NCI-H510A (cell line): ENCODE measurements around the gene CLIP3.
"Not testable (repeated sequence)": the region's sequence is repeated elsewhere in the genome, so short reads cannot be mapped to it uniquely, and the experiment has no call there.

Experiments used
- DNase-seq: peaks from one replicate; lab custom pipeline; 2025; lab: John Stamatoyannopoulos, UW

CLIP3 gene, protein sequence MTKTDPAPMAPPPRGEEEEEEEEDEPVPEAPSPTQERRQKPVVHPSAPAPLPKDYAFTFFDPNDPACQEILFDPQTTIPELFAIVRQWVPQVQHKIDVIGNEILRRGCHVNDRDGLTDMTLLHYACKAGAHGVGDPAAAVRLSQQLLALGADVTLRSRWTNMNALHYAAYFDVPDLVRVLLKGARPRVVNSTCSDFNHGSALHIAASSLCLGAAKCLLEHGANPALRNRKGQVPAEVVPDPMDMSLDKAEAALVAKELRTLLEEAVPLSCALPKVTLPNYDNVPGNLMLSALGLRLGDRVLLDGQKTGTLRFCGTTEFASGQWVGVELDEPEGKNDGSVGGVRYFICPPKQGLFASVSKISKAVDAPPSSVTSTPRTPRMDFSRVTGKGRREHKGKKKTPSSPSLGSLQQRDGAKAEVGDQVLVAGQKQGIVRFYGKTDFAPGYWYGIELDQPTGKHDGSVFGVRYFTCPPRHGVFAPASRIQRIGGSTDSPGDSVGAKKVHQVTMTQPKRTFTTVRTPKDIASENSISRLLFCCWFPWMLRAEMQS

GRCh38 chr19:36032251-36033104 lies at the start of gene CLIP3:
Gene CLIP3, minus strand, starts transcription at chr19:36032873. Its CDS starts 516 bp downstream, at chr19:36032357.
- DNase-seq: peak; percentile 51

DNA sequence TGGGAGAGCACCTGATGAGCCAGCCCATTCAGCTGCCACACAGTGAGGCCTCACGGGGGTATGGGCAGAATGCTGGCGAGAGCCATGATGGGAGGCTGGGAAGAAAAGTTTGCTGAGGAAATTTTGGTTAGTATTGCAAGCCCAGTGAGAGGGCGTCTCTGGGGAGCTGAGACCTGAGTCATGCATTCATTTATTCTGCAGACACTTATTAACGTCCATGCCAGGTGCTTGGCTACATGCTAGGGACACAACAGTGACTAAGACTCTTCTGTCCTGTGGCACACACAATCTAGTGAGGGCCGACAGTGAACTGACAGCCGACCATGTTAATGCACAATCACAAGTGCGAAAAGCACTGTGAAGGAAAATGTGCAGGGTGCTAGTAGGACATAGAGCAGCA lies 49.2 kb upstream of the CLIP3 start:
- no peak for DNase-seq

GRCh38 chr19:36081385-36081784 lies 48.7 kb upstream of the CLIP3 start:
- DNase-seq: no peak

DNA sequence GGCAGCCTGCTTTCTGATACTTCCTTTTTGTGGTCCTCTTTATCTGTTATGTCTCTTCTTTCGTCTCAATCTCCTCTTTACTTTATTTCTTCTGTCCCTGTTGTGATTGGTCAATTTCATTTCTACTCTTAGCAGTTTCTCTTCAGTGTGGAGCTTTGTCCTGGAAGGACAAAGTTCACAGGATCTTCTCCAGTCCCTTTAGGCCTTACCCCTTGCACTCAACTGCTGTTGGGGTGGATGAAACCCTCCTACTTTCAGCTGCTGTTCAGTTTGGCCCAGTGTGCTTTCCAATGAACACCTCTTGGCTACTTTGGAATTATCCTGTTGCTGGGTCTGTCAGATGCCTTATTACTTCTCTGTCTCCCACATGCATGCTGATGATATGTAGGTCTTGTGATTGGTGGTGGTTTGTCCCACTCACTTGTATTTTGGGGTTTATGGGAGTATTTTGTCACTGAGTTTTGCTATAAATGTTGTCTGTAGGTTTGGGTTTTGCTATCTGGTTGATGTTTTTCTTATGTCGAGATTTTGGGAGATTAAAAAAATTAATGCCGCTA lies 46.8 kb upstream of the CLIP3 start:
- no peak for DNase-seq

- no peak for DNase-seq
Measured at GRCh38 chr19:36073121-36073876, 40.6 kb upstream of the CLIP3 start.

DNA sequence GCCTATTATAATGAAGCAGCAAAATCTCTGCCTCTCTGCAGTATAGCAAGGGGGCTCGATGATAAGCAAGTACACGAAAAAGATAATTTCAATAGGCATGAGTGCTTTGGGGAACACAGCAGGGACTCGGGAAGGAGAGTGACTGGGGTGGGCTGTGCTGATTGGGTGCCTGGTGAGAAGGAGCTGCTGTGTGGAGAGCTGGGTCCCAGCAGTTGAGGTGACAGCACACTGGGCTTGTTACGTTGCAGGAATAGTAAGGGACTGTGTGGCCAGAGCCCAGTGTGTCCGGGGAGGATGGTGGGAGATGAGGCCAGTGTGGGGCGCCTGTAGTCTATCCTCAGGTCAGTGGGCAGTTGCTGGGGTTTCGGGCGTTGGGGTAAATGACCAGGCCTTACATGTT lies 39.4 kb upstream of the CLIP3 start:
- DNase-seq: no peak

GRCh38 chr19:36068810-36069499 lies 36.3 kb upstream of the CLIP3 start:
- DNase-seq: not testable (repeated sequence)

DNA sequence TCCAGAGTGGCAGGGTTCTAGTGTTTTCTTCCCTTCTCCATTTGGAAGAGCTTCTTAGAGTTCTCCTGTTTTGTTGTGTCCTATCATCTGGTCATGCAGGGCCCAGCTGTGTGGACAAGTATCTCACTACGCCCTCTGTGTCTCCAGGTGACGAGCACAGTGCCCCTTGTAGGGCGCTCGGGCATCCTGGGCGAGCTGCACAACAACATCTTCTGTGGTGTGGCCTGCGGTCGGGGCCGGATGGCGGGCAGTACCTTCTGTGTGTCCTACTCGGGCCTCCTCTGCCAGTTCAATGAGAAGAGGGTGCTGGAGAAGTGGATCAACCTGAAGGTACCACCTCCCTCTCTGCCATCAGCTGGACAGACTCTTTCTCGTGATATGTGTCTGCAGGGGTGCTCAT lies 35.0 kb upstream of the CLIP3 start:
- DNase-seq: no peak

- no peak for DNase-seq
Measured at GRCh38 chr19:36064826-36065225, 32.2 kb upstream of the CLIP3 start.

GRCh38 chr19:36061367-36061766 lies 28.7 kb upstream of the CLIP3 start:
- DNase-seq: no peak

DNA sequence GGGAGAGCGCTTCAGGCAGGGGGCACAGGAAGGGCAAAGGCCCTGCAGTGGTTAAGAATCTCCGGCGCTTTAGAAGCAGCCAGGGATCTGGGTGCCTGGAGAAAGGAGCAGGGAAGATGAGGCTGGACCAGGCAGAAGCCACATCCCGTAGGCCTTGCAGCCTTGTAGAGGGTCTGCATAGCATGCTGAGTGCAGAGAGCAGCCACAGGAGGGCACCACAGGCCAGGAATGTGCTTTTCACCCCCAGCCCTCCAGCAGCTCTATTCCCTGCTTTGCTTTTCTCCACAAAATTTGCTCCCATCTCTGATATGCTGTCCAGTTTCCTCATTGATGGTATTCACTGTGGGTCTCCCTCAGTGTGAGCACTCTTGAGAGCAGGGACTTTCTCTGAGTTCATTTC lies 27.8 kb upstream of the CLIP3 start:
- no peak for DNase-seq

DNA sequence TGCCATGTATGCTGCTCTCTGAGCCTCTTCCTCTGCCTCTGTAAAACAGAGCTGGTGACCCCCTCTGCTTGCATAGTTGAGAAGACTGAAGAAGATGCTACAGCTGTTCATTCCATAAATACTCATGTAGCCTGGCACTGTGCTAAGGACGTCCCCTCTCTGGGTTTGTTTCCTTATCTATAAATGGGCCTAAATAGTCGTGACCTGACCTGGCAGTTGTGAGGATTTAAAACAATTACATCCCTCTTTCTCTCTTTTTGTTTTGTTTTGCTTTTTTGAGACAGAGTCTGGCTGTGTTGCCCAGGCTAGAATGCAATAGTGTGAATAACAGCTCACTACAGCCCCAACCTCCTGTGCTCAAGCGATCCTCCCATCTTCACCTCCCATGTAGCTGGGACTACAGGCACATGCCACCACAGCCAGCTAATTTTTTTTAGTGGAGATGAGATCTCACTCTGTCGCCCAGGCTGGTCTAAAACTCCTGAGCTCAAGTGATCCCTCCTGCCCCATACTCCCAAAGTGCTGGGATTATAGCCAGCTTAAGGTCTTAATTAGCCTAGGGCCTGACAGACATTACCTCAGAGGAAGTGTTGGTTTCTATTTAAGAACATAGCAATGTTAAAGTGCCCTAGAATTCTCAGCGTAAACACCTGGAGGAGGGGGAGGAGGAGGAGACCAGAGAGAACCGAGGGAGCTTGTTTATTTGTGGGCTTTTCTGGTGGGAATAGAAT lies 26.7 kb upstream of the CLIP3 start:
- no peak for DNase-seq

DNA sequence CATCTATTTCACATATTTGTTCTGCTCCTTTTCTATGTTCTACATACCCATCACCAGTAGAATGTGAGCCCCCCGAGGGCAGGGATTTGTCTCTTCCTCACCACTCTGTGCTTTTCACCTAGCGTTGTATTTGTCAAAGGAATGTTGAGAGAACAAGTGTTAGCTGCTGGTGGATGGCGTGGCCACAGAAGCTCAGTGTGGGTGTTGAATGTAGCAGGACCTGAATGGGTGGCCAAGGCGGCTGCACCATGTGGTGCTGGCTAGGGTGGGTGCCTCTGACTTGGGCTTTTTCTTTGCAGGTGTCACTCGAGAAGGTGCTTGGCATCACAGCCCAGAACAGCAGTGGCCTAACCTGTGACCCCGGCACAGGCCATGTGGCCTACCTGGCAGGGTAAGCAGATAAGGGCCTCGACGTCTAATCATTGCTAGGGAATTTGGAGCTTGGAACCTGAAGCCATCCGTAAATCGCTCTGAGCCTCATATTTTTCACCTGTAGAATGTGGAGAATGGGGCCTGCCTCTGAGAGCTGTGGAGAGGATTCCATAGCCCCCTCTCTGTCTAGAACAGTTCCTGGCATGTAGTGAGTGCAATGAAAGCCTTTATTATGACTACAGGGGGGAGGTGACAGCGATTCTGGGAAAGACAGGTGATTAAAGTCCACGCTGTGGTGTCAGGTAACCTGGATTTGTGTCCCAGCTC lies 26.0 kb upstream of the CLIP3 start:
- no peak for DNase-seq

DNA sequence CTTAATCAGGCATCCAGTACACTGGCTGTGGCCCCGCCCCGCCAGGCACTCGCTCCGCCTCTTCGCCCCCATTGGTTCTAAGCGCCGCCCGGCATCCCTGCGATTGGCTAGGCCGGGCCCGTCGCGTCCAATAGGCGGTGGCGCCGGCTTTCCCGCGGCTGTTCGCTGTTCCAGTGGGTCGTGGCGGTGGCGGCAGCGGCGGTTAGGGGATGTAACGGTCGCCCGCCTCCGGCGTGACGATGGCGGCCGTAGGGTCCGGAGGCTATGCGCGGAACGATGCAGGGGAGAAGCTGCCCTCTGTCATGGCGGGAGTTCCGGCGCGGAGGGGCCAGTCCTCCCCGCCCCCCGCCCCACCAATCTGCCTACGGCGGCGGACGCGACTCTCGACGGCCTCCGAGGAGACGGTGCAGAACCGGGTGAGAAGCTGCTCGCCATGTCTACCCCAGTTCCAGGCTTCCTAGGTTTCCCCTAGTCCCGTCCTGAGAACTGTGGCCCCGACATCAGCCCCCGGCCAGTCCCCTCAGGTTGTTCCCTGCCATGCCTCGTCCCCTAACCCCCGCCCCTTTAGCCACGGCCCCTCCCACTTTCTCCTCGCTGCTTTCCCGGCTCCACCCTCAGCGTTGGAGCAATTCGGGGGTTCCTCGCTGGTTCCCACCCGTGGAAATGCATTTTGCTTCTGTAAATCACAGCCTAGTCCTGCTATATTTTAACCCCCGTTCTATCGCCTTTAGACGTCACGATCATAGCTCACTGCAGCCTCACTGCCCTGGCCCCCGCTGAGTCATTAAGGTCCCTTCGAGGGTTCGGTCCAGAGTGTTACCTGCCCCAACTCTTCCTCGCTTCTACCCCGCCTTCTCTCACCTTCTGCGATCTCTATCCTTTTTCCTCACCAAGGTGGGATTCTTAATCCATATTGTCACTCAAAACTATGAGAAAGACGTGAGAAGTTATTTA lies 22.3 kb upstream of the CLIP3 start, which contains the start of gene WDR62:
Gene WDR62 (plus strand): TSS at position 165 of the 954 bp plus-strand sequence. CDS start 75 bp downstream, at position 240.
- DNase-seq: peak; percentile 90

GRCh38 chr19:36054119-36054732 lies 21.6 kb upstream of the CLIP3 start, which contains the start of gene THAP8:
Gene THAP8, minus strand, starts transcription at chr19:36054285. Its CDS starts 68 bp downstream, at chr19:36054217.
- DNase-seq: peak; percentile 95

- peak; percentile 66 for DNase-seq
Measured at GRCh38 chr19:36051637-36052036, 19.0 kb upstream of the CLIP3 start.

GRCh38 chr19:36051236-36051635 lies 18.6 kb upstream of the CLIP3 start:
- no peak for DNase-seq
